Measurements from ENCODE around the gene GPR82. TPM values are rescaled to one million over a fixed set of nuclear protein-coding genes. Genes with fewer than 3 reads are reported as not detected.
A peak's percentile ranks its signal among the peaks of the same experiment; 100 is the strongest.
"Not testable (repeated sequence)": the region's sequence is repeated elsewhere in the genome, so short reads cannot be mapped to it uniquely, and the experiment has no call there.

The GPR82 gene
- total RNA-seq (2013): 1.3 TPM
- polyA plus RNA-seq: 1 to 10 TPM in 1 of 3 donors, under 1 TPM in 2; 0.40 to 2.0 (median 0.67) TPM
- 0.55 and 0.72 TPM in 2 replicates for polyA minus RNA-seq
- total RNA-seq: 0 to 0.90 (median 0.25) reads per million in 11 experiments

- H3K4me1 Mint-ChIP-seq: peaks cover 47% of the 10 kb centered on the region
- no peak within 1 kb of the TSS for H3K9ac ChIP-seq (ENCODE audit: insufficient read depth, low read length, poor library complexity, severe bottlenecking)
- peaks cover 5 to 6% of the 10 kb centered on the region in 2 donors for H3K9me3 ChIP-seq (replicated peaks in 1 of 2; ENCODE audit: control insufficient read depth in 1 of 2, insufficient read depth in 1 of 2, low read length in 2 of 2)
- no CpG with 5 or more reads among the region's 2 CpGs for WGBS (ENCODE audit: insufficient coverage)
- H3K27me3 Mint-ChIP-seq (ENCODE audit: low read depth in 3 of 3): peaks cover 0 to 5% (median 1%) of the 10 kb centered on the region in 3 donors
- peaks cover 4 to 10% (median 9%) of the 10 kb centered on the region in 7 donors for H3K9me3 Mint-ChIP-seq
- H3K79me2 ChIP-seq (ENCODE audit: insufficient read depth, low read length): no peaks in the 10 kb centered on the region
- intact Hi-C loops (cut with micrococcal nuclease): no loop called here
- H3K27me3 ChIP-seq (ENCODE audit: control insufficient read depth in 2 of 2, insufficient read depth in 2 of 2, low read length in 2 of 2): peaks cover 0 to 6% of the 10 kb centered on the region in 2 donors
- H3K27ac ChIP-seq (ENCODE audit: low read depth in 1 of 2, low read length in 2 of 2): peak within 1 kb of the TSS in 1 of 2 donors; percentile 63
- peak; percentile 45 to 52 (median 49) for DNase-seq
- H3K4me3 ChIP-seq (replicated peaks in 1 of 3; ENCODE audit: low read depth in 2 of 3, low read length in 3 of 3): peak within 1 kb of the TSS; percentile 5 to 54 (median 30)
- peaks cover 36 to 50% of the 10 kb centered on the region in 2 donors for H3K4me1 ChIP-seq (ENCODE audit: control insufficient read depth in 1 of 2, insufficient read depth in 2 of 2, low read length in 2 of 2)
- no peak within 1 kb of the TSS for H2AFZ ChIP-seq (ENCODE audit: insufficient read depth, low read depth, low read length, poor library complexity, severe bottlenecking)
- no peaks in the 10 kb centered on the region for H3K36me3 ChIP-seq (replicated peaks in 1 of 2; ENCODE audit: control insufficient read depth in 1 of 2, insufficient read depth in 2 of 2, low read length in 2 of 2)
- peak within 1 kb of the TSS in 1 of 2 donors; percentile 60 for H3K4me3 Mint-ChIP-seq
- H3K27ac Mint-ChIP-seq: peak within 1 kb of the TSS in 6 of 7 donors; percentile 63 to 86 (median 76)
- no peaks in the 10 kb centered on the region for H4K20me1 ChIP-seq (ENCODE audit: insufficient read depth, low read length)
- H3K36me3 Mint-ChIP-seq: peaks cover 4% of the 10 kb centered on the region in 2 donors
- peak within 1 kb of the TSS; percentile 41 for H3K4me2 ChIP-seq (replicated peaks; ENCODE audit: extremely low read depth, low read length, poor library complexity, severe bottlenecking)
- TF ChIP-seq CTCF (IDR thresholded peaks at IDR 0.05): no peak
Observed at GRCh38 chrX:41723826-41724225, at the start of gene GPR82. Gene GPR82 (plus strand): TSS chrX:41724181. CDS start chrX:41727027, 2,846 bp downstream.

GRCh38 chrX:41676361-41676760, 47.6 kb upstream of the GPR82 start:
- H3K9ac ChIP-seq (ENCODE audit: insufficient read depth, low read length, poor library complexity, severe bottlenecking); H3K4me3 Mint-ChIP-seq; DNase-seq; H3K4me1 ChIP-seq (ENCODE audit: control insufficient read depth in 1 of 2, insufficient read depth in 2 of 2, low read length in 2 of 2); H3K36me3 ChIP-seq (replicated peaks in 1 of 2; ENCODE audit: control insufficient read depth in 1 of 2, insufficient read depth in 2 of 2, low read length in 2 of 2); H3K27me3 ChIP-seq (ENCODE audit: control insufficient read depth in 2 of 2, insufficient read depth in 2 of 2, low read length in 2 of 2); H2AFZ ChIP-seq (ENCODE audit: insufficient read depth, low read depth, low read length, poor library complexity, severe bottlenecking); intact Hi-C loops (cut with micrococcal nuclease); H3K36me3 Mint-ChIP-seq; H3K4me2 ChIP-seq (replicated peaks; ENCODE audit: extremely low read depth, low read length, poor library complexity, severe bottlenecking); H3K27ac ChIP-seq (ENCODE audit: low read depth in 1 of 2, low read length in 2 of 2); H3K9me3 ChIP-seq (replicated peaks in 1 of 2; ENCODE audit: control insufficient read depth in 1 of 2, insufficient read depth in 1 of 2, low read length in 2 of 2); H3K79me2 ChIP-seq (ENCODE audit: insufficient read depth, low read length); H3K4me3 ChIP-seq (replicated peaks in 1 of 3; ENCODE audit: low read depth in 2 of 3, low read length in 3 of 3); H3K9me3 Mint-ChIP-seq; H4K20me1 ChIP-seq (ENCODE audit: insufficient read depth, low read length); H3K27me3 Mint-ChIP-seq (ENCODE audit: low read depth in 3 of 3): not testable (repeated sequence)
- peak overlapping the region in 1 of 7 donors; percentile 2 for H3K27ac Mint-ChIP-seq
- H3K4me1 Mint-ChIP-seq: peaks cover 21% of the 10 kb centered on the region
- 100% methylated on average over 4 of the region's 15 CpGs for WGBS (ENCODE audit: insufficient coverage)

Measured in CD14-positive monocyte (primary cell).